Trophoblast cell (in vitro differentiated cells and primary cell): ENCODE measurements around the gene SERPINB1.

ENCODE experiments used
- DNase-seq, 2 donors: peaks; one replicate each; pipeline ENCODE4 v3.0.0-alpha.2; 2016
- H2AFZ ChIP-seq: 2 replicates; pipeline ENCODE4 v1.6.1; 2013; ENCODE audit warnings: low read length, moderate library complexity, mild to moderate bottlenecking; ENCODE audit not compliant: insufficient read depth, poor library complexity
- H2AK5ac ChIP-seq: 2 replicates; pipeline ENCODE4 v1.6.1; 2013; ENCODE audit warnings: mild to moderate bottlenecking, low read length
- H2BK120ac ChIP-seq: 2 replicates; pipeline ENCODE4 v1.6.1; 2013; ENCODE audit warnings: low read length, mild to moderate bottlenecking, moderate library complexity; ENCODE audit not compliant: insufficient read depth, poor library complexity
- H2BK12ac ChIP-seq: 2 replicates; pipeline ENCODE4 v1.6.1; 2013; ENCODE audit warnings: mild to moderate bottlenecking, low read length, moderate library complexity
- H2BK5ac ChIP-seq: 2 replicates; pipeline ENCODE4 v1.6.1; 2013; ENCODE audit warnings: low read length, low read depth, moderate library complexity, mild to moderate bottlenecking; ENCODE audit not compliant: poor library complexity
- H3K14ac ChIP-seq: 2 replicates; pipeline ENCODE4 v1.6.1; 2013; ENCODE audit warnings: mild to moderate bottlenecking, low read length
- H3K18ac ChIP-seq: 2 replicates; pipeline ENCODE4 v1.6.1; 2013; ENCODE audit warnings: mild to moderate bottlenecking, low read length
- H3K23ac ChIP-seq: 2 replicates; pipeline ENCODE4 v1.6.1; 2013; ENCODE audit warnings: low read length
- H3K27ac ChIP-seq: 2 replicates; pipeline ENCODE4 v1.5.1; 2013; ENCODE audit warnings: low read depth, mild to moderate bottlenecking, inconsistent platforms, low read length, moderate library complexity
- H3K27me3 ChIP-seq: 2 replicates; pipeline ENCODE4 v1.6.1; 2013; ENCODE audit warnings: inconsistent platforms, mild to moderate bottlenecking, low read length, moderate library complexity; ENCODE audit not compliant: insufficient read depth
- H3K36me3 ChIP-seq, 2 experiments: 1 replicate in 1 of 2; 2 replicates in 1 of 2; pipeline ENCODE4 v1.6.1; 2013; ENCODE audit warnings: low read length in 2 of 2, mild to moderate bottlenecking in 2 of 2, moderate library complexity in 1 of 2; ENCODE audit not compliant: insufficient read depth in 2 of 2, control insufficient read depth in 1 of 2
- H3K4ac ChIP-seq: 2 replicates; pipeline ENCODE4 v1.6.1; 2013; ENCODE audit warnings: low read depth, mild to moderate bottlenecking, low read length, moderate library complexity
- H3K4me1 ChIP-seq, 2 experiments: 1 replicate in 1 of 2; 2 replicates in 1 of 2; pipeline ENCODE4 v1.6.1; 2013; ENCODE audit warnings: low read length in 2 of 2, mild to moderate bottlenecking in 2 of 2, moderate library complexity in 1 of 2; ENCODE audit not compliant: insufficient read depth in 2 of 2, control insufficient read depth in 1 of 2
- H3K4me2 ChIP-seq: 2 replicates; pipeline ENCODE4 v1.6.1; 2013; ENCODE audit warnings: inconsistent platforms, mild to moderate bottlenecking, low read length, moderate library complexity
- H3K4me3 ChIP-seq: 2 replicates; pipeline ENCODE4 v1.5.1; 2013; ENCODE audit warnings: mild to moderate bottlenecking, low read depth, low read length, inconsistent platforms
- H3K79me1 ChIP-seq: one replicate; pipeline ENCODE4 v1.6.1; 2013; ENCODE audit warnings: low read length
- H3K79me2 ChIP-seq: 2 replicates; pipeline ENCODE4 v1.6.1; 2013; ENCODE audit warnings: low read length, mild to moderate bottlenecking; ENCODE audit not compliant: control insufficient read depth, insufficient read depth, poor library complexity
- H3K9ac ChIP-seq: 2 replicates; pipeline ENCODE4 v1.6.1; 2013; ENCODE audit warnings: mild to moderate bottlenecking, low read length
- H3K9me3 ChIP-seq: 2 replicates; pipeline ENCODE4 v1.6.1; 2013; ENCODE audit warnings: low read depth, mild to moderate bottlenecking, control low read depth, inconsistent platforms, low read length; ENCODE audit not compliant: insufficient read depth
- H4K12ac ChIP-seq: 2 replicates; pipeline ENCODE4 v1.6.1; 2013; ENCODE audit warnings: low read depth, mild to moderate bottlenecking, low read length, moderate library complexity
- H4K8ac ChIP-seq: 2 replicates; pipeline ENCODE4 v1.6.1; 2013; ENCODE audit warnings: low read depth, mild to moderate bottlenecking, low read length, moderate library complexity
- H4K91ac ChIP-seq: one replicate; pipeline ENCODE4 v1.6.1; 2013; ENCODE audit warnings: low read depth, mild to moderate bottlenecking, low read length, moderate library complexity
- WGBS: extraction: QIAGEN DNeasy Blood & Tissue Kit; methylation state at CpG from one replicate; pipeline ENCODE4 v1.1.7; 2013; ENCODE audit warnings: missing lambda C conversion rate; ENCODE audit not compliant: insufficient read length, insufficient coverage; ENCODE audit errors: extremely low coverage; 5-methylcytosine and 5-hydroxymethylcytosine counted together

The SERPINB1 gene

DNA sequence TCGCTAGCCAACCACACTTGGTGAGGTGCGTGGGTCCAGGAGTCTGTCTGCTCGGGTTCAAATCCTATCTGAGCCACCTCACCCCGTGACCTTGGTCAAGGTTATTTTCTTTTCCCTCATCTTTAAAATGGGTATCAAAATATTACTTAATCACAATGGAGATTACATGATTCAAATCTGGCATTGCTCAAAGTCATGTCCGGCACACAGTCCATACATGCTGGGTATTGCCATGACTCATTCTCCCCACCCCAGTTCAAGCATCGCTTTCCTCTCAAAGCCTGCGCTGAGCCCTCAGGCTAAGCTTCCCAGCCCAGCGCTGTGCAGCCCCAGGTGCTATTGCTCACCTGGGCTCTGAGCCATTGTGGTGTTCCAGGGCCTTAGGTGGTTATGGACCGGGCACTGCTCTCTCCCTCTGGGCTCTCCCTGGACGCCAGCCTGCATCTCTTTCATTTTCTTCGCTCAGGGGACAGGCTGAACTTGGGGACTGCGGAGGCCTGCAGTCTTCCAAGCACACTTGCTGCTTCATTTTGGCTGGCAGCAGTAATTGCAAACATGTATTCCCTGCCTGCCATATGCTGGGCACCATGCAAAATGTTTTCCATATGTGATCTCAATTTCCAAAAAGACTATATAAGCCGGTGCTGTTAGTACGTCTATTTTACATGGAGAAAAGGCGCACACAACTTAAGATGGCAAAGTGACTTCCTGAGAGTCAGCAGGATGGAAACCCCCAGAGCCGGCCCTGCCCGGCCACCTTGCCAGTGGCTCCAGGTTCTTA lies 49.1 kb downstream of the SERPINB1 start:
- H3K4me2 ChIP-seq, result no peak overlapping the region
- H3K9me3 ChIP-seq, result no peaks in the 10 kb centered on the region
- H3K14ac ChIP-seq, result no peak overlapping the region
- no peak overlapping the region for H3K18ac ChIP-seq
- WGBS, result no CpG with 5 or more reads among the region's 17 CpGs
- peaks cover 0 to 2% of the 10 kb centered on the region in 2 experiments for H3K36me3 ChIP-seq
- H2BK120ac ChIP-seq, result no peak overlapping the region
- no peaks in the 10 kb centered on the region for H3K27me3 ChIP-seq
- H3K4me1 ChIP-seq, result peaks cover 4 to 10% of the 10 kb centered on the region in 2 experiments
- no peak overlapping the region for H3K27ac ChIP-seq
- H2BK5ac ChIP-seq, result no peak overlapping the region
- no peak overlapping the region for H3K23ac ChIP-seq
- peak; percentile 70 to 86 for DNase-seq
- H3K4me3 ChIP-seq, result no peak overlapping the region
- H3K79me2 ChIP-seq, result no peaks in the 10 kb centered on the region
- no peak overlapping the region for H4K91ac ChIP-seq
- H4K8ac ChIP-seq, result no peak overlapping the region
- no peak overlapping the region for H2AFZ ChIP-seq
- H2AK5ac ChIP-seq, result no peak overlapping the region
- H2BK12ac ChIP-seq, result no peak overlapping the region
- no peak overlapping the region for H3K9ac ChIP-seq
- no peak overlapping the region for H4K12ac ChIP-seq
- no peaks in the 10 kb centered on the region for H3K79me1 ChIP-seq
- no peak overlapping the region for H3K4ac ChIP-seq

DNA sequence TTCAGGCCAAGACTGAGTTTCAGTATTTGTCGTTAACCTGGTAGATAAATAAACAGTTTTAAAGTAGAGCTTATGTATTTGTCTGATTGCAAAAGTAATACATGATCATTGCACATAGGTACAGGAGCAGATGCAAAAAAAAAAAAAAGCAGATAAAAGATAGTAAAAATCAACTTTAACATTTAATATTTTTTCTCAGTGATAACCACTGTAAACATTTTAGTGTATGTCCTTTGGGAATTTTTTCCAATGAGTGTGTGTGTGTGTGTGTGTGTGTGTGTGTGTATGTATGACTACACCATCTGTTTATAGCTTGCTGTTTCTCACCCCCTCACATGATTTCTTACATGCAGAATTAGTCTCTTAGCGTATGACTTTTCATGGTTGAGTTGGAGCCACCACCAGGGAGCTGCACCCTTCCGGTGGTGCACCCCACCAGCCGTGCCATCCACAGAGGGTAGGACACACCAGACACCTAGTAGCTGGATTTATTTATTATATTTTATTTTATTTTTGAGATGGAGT lies 50.2 kb downstream of the SERPINB1 start:
- no peaks in the 10 kb centered on the region for H3K9me3 ChIP-seq
- H3K36me3 ChIP-seq, result peaks cover 0 to 2% of the 10 kb centered on the region in 2 experiments
- no peak overlapping the region for H2AK5ac ChIP-seq
- no peak overlapping the region for H4K8ac ChIP-seq
- no peak overlapping the region for H2BK12ac ChIP-seq
- H3K23ac ChIP-seq, result no peak overlapping the region
- H3K14ac ChIP-seq, result no peak overlapping the region
- H3K4ac ChIP-seq, result no peak overlapping the region
- H3K27me3 ChIP-seq, result no peaks in the 10 kb centered on the region
- no peak overlapping the region for H3K4me2 ChIP-seq
- no peak overlapping the region for H3K27ac ChIP-seq
- H3K79me1 ChIP-seq, result no peaks in the 10 kb centered on the region
- H3K79me2 ChIP-seq, result no peaks in the 10 kb centered on the region
- H4K91ac ChIP-seq, result no peak overlapping the region
- DNase-seq, result no peak
- no peak overlapping the region for H4K12ac ChIP-seq
- WGBS, result no CpG with 5 or more reads among the region's 4 CpGs
- no peak overlapping the region for H3K9ac ChIP-seq
- H2BK5ac ChIP-seq, result no peak overlapping the region
- no peak overlapping the region for H2BK120ac ChIP-seq
- no peak overlapping the region for H2AFZ ChIP-seq
- no peak overlapping the region for H3K18ac ChIP-seq
- no peak overlapping the region for H3K4me3 ChIP-seq
- H3K4me1 ChIP-seq, result peaks cover 4 to 8% of the 10 kb centered on the region in 2 experiments

DNA sequence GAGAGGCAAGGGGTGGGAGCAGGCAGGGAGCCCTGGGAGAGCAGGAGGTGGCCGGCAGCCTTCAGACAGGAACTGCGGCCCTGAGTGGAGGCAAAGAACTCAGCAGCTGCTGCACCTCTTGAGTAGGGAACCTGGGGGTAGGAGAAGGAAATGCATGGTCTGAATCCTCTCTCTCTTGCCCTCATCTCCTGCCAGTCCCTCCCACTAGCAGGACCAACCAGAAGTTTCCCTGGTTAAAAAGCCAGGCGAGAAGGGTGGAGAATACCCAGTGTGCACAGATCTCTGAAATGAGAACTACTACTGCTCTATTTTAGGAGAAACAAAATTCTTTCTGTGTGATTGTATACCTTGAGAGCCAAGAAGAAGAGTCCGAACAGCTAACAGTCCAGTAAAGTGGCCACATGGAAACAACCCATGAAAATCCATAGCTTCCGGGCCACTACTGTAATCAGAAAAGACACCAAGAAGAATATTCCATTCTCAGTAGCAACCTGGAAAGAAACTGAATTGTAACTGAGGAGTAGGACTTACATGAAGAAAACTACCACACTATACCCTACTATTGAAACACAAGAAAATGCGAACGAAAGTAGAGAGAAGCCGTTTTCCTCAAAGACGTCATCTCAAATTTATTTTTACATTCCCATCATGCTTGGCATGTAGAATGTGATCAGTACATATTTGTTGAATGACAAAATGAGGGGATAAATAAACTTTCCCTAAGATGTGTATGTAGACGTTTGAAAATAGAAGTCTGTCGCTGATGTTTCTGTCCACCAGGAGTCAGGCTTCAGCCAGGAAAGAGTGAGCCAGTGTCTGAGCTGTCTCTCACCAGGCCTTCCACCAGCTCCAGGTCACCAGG lies 50.8 kb downstream of the SERPINB1 start:
- Histone ChIP-seq H3K4me2 (no peak overlapping the region), H2BK120ac (no peak overlapping the region), H3K79me1 (no peaks in the 10 kb centered on the region), H3K27me3 (no peaks in the 10 kb centered on the region), H3K4me1 (peaks cover 2 to 6% of the 10 kb centered on the region in 2 experiments), H2AFZ (no peak overlapping the region), H2BK5ac (no peak overlapping the region), H3K27ac (no peak overlapping the region), H4K91ac (peak overlapping the region; percentile 28), H4K12ac (no peak overlapping the region), H3K36me3 (peaks cover 5 to 6% of the 10 kb centered on the region in 2 experiments), H2AK5ac (no peak overlapping the region), H3K23ac (no peak overlapping the region), H3K14ac (no peak overlapping the region), H3K4ac (no peak overlapping the region), H4K8ac (no peak overlapping the region), H3K9me3 (no peaks in the 10 kb centered on the region), H2BK12ac (no peak overlapping the region), H3K79me2 (no peaks in the 10 kb centered on the region), H3K9ac (no peak overlapping the region), H3K18ac (no peak overlapping the region), H3K4me3 (no peak overlapping the region)
- WGBS, result no CpG with 5 or more reads among the region's 11 CpGs
- DNase-seq, result peak; percentile 72 to 81

- Histone ChIP-seq H3K18ac (no peak overlapping the region), H2BK120ac (no peak overlapping the region), H3K14ac (no peak overlapping the region), H3K9ac (no peak overlapping the region), H3K4me3 (no peak overlapping the region), H3K27me3 (no peaks in the 10 kb centered on the region), H3K27ac (no peak overlapping the region), H3K23ac (no peak overlapping the region), H3K4me2 (no peak overlapping the region), H4K12ac (no peak overlapping the region), H3K4me1 (peaks cover 0 to 2% of the 10 kb centered on the region in 2 experiments), H2AK5ac (no peak overlapping the region), H3K36me3 (peaks cover 21 to 31% of the 10 kb centered on the region in 2 experiments), H2AFZ (no peak overlapping the region), H2BK12ac (no peak overlapping the region), H2BK5ac (no peak overlapping the region), H3K79me1 (no peaks in the 10 kb centered on the region), H4K91ac (no peak overlapping the region), H3K4ac (no peak overlapping the region), H4K8ac (no peak overlapping the region), H3K9me3 (no peaks in the 10 kb centered on the region), H3K79me2 (no peaks in the 10 kb centered on the region)
- no CpG with 5 or more reads among the region's 4 CpGs for WGBS
- no peak for DNase-seq
These were observed 55.4 kb downstream of the SERPINB1 start for GRCh38 chr6:2786269-2786668.
